ENCODE data around the gene FRAS1. TPM values are rescaled to one million over a fixed set of nuclear protein-coding genes. Genes with fewer than 3 reads are reported as not detected.

FRAS1 gene
- total RNA-seq, 1 donor from 2014 or later = 163 TPM

DNA sequence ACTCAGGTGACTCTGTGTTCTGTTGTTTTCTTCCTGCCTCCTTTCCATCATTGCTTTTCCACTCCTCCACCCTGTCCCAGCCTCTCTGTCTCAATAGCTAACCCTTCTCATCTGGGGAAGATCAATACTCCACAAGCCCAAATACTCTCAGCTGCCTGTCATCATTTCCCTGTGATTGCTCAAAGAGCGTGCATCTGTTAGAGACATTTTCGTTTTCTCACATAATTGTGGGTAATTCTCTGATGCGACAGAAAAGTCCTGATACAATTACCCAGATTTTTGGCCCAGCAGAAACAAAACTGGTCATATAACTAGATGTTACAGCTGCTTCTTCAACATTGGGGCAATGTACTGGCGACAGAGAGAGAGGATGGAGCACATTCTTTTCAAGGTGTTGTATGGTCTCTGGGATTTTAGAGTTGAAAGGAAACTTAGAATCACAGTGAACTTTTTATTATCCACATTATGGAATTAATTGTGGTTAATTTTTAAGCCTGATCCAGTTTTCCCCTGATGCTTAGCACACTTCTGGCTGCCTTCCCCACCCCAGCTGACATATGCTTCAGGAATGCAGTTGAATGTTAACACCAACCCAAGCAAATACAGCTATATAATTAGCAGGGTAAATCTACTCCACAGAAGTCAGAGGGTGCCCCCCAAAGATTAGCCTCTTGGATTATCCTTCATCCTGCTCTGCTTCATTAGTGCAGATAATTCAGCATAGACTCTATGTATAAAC, 323.0 kb downstream of the FRAS1 start:
- peak overlapping the region; percentile 71 for H3K27ac Mint-ChIP-seq
- H3K36me3 Mint-ChIP-seq (ENCODE audit: insufficient read depth) = peaks cover 27% of the 10 kb centered on the region
- no peaks in the 10 kb centered on the region for H3K27me3 Mint-ChIP-seq
- peaks cover 12% of the 10 kb centered on the region for H3K4me1 Mint-ChIP-seq (ENCODE audit: low read depth)
- no peak for TF ChIP-seq CTCF (IDR thresholded peaks at IDR 0.05; ENCODE audit: unreplicated experiment)
- no peaks in the 10 kb centered on the region for H3K9me3 Mint-ChIP-seq (ENCODE audit: low read depth)
- no peak overlapping the region for H3K4me3 Mint-ChIP-seq (ENCODE audit: low read depth)
- no peak for DNase-seq (ENCODE audit: low spot score, unreplicated experiment)

- no peaks in the 10 kb centered on the region for H3K27me3 Mint-ChIP-seq
- DNase-seq (ENCODE audit: low spot score, unreplicated experiment) = no peak
- H3K9me3 Mint-ChIP-seq (ENCODE audit: low read depth) = no peaks in the 10 kb centered on the region
- H3K36me3 Mint-ChIP-seq (ENCODE audit: insufficient read depth) = peaks cover 40% of the 10 kb centered on the region
- no peak overlapping the region for H3K27ac Mint-ChIP-seq
- no peak overlapping the region for H3K4me3 Mint-ChIP-seq (ENCODE audit: low read depth)
- no peaks in the 10 kb centered on the region for H3K4me1 Mint-ChIP-seq (ENCODE audit: low read depth)
- TF ChIP-seq CTCF (IDR thresholded peaks at IDR 0.05; ENCODE audit: unreplicated experiment) = no peak
These were observed 329.6 kb downstream of the FRAS1 start for GRCh38 chr4:78386679-78387078.

GRCh38 chr4:78395642-78396041, 338.5 kb downstream of the FRAS1 start:
- H3K27ac Mint-ChIP-seq = no peak overlapping the region
- H3K4me1 Mint-ChIP-seq (ENCODE audit: low read depth) = peaks cover 6% of the 10 kb centered on the region
- H3K27me3 Mint-ChIP-seq = no peaks in the 10 kb centered on the region
- H3K36me3 Mint-ChIP-seq (ENCODE audit: insufficient read depth) = peaks cover 41% of the 10 kb centered on the region
- no peak for TF ChIP-seq CTCF (IDR thresholded peaks at IDR 0.05; ENCODE audit: unreplicated experiment)
- H3K9me3 Mint-ChIP-seq (ENCODE audit: low read depth) = peaks cover 17% of the 10 kb centered on the region
- no peak for DNase-seq (ENCODE audit: low spot score, unreplicated experiment)
- H3K4me3 Mint-ChIP-seq (ENCODE audit: low read depth) = no peak overlapping the region

DNA sequence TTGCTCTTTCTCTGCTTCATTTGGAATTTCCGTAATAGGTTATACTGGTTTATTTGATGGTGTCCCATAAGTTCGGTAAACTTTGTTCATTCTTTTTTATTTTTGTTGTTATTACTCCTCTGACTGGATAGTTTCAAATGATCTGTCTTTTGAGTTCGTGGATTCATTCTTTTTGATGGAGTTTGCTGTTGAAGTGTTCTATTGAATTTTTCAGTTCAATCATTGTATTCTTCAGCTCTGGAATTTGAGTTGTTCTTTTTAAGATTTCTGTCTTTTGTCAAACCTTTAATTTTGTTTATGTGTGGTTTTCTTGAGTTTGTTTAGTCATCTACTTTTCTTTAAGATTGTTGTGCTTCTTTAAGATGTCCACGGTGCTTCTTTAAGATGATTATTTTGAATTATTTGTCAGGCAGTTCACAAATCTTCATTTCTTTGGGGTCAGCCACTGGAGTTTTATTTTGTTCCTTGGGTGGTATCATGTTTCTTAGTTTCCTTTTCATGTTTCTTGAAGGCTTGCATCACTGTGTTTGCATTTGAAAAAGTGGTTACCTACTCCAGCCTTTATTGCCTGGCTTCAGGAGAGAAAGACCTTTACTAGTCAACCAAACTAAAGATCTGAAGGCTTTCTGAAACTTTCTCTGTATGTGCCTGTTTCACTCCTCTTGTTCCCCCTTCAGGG, 339.6 kb downstream of the FRAS1 start:
- H3K27me3 Mint-ChIP-seq = no peaks in the 10 kb centered on the region
- H3K4me3 Mint-ChIP-seq (ENCODE audit: low read depth) = no peak overlapping the region
- H3K27ac Mint-ChIP-seq = peak overlapping the region; percentile 79
- peaks cover 44% of the 10 kb centered on the region for H3K36me3 Mint-ChIP-seq (ENCODE audit: insufficient read depth)
- DNase-seq (ENCODE audit: low spot score, unreplicated experiment) = no peak
- H3K4me1 Mint-ChIP-seq (ENCODE audit: low read depth) = peaks cover 6% of the 10 kb centered on the region
- H3K9me3 Mint-ChIP-seq (ENCODE audit: low read depth) = peaks cover 17% of the 10 kb centered on the region
- no peak for TF ChIP-seq CTCF (IDR thresholded peaks at IDR 0.05; ENCODE audit: unreplicated experiment)

- Mint-ChIP-seq H3K4me1 (ENCODE audit: low read depth) (peaks cover 6% of the 10 kb centered on the region), H3K36me3 (ENCODE audit: insufficient read depth) (peaks cover 44% of the 10 kb centered on the region), H3K4me3 (ENCODE audit: low read depth) (no peak overlapping the region), H3K27me3 (no peaks in the 10 kb centered on the region), H3K9me3 (ENCODE audit: low read depth) (peaks cover 17% of the 10 kb centered on the region), H3K27ac (peak overlapping the region; percentile 12)
- no peak for TF ChIP-seq CTCF (IDR thresholded peaks at IDR 0.05; ENCODE audit: unreplicated experiment)
- no peak for DNase-seq (ENCODE audit: low spot score, unreplicated experiment)
These were observed 340.1 kb downstream of the FRAS1 start for GRCh38 chr4:78397292-78397630.

All from progenitor cell of endocrine pancreas (in vitro differentiated cells).